GM12865 (cell line): ENCODE data around the gene NALCN.

Source experiments
- DNase-seq: peaks from one replicate; pipeline ENCODE4 v3.0.0; 2010; ENCODE audit warnings: low read depth
- H3K4me3 ChIP-seq: 2 replicates; pipeline ENCODE4 v1.5.1; 2011; ENCODE audit warnings: mild to moderate bottlenecking, low read depth, low read length, control low read depth
- TF ChIP-seq, protein P1 (sequence below): IDR thresholded peaks from 2 replicates; pipeline ENCODE4 v1.5.1; 2011; ENCODE audit warnings: low read length, control low read depth, low read depth, inconsistent platforms; ENCODE audit not compliant: insufficient read depth; ENCODE audit errors: missing control alignments

The NALCN gene

DNA sequence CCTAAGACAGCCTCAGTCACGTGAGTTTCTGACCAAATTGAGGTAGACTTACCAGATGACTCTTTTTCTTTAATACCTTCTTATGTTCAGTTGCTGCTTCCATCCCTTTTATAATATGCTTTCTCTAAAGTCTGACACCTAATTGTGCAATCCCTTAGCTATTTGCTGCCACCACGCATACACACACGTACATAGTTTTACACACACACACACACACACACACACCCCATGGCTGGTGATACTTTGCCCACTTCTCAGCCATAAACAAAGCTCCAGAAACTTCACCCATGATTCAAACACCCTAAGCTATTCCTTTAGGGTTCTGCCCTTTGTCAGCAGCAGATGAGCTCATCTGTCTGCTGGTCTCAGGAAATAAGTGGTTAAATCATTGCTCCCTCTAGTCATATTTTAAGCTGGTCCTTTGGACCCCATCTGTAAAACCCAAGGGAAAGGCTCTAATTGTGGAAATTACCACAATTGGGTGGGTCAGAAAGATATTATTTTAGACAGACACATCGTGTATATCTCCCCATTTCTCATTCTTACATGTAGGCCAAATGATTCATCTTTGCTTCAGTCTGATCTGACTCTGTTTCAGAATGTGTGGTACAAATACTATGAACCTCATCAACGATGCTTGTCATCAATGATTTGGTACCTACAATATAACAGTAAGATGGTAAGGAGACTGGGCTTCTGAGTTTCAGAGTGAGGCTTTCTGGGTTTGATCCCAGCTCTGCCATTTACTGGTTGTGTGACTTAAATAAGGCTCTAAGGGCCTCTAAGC is 69.2 kb downstream of the NALCN start:
- no peak for DNase-seq
- TF ChIP-seq, protein P1, sequence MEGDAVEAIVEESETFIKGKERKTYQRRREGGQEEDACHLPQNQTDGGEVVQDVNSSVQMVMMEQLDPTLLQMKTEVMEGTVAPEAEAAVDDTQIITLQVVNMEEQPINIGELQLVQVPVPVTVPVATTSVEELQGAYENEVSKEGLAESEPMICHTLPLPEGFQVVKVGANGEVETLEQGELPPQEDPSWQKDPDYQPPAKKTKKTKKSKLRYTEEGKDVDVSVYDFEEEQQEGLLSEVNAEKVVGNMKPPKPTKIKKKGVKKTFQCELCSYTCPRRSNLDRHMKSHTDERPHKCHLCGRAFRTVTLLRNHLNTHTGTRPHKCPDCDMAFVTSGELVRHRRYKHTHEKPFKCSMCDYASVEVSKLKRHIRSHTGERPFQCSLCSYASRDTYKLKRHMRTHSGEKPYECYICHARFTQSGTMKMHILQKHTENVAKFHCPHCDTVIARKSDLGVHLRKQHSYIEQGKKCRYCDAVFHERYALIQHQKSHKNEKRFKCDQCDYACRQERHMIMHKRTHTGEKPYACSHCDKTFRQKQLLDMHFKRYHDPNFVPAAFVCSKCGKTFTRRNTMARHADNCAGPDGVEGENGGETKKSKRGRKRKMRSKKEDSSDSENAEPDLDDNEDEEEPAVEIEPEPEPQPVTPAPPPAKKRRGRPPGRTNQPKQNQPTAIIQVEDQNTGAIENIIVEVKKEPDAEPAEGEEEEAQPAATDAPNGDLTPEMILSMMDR, result no peak
- no peak overlapping the region for H3K4me3 ChIP-seq

DNA sequence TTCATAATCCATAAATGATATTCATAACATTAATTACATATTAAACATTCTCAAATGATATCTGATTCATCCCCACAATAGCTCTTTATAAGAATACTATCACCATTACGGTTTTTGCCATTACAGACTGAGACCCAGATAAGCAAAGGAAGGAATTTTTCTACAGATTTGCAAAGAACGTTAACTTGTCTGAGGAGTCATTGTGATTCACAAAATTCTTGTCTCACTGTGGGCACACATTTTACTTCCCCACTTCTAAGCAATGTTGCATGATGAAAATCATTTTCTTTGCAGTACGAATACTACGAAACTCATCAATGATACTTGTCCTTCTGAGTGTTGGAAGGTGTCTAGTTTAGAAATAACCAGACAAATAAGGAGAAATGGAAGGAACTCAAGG is 70.1 kb downstream of the NALCN start:
- no peak overlapping the region for H3K4me3 ChIP-seq
- TF ChIP-seq, protein P1, result no peak
- no peak for DNase-seq

DNA sequence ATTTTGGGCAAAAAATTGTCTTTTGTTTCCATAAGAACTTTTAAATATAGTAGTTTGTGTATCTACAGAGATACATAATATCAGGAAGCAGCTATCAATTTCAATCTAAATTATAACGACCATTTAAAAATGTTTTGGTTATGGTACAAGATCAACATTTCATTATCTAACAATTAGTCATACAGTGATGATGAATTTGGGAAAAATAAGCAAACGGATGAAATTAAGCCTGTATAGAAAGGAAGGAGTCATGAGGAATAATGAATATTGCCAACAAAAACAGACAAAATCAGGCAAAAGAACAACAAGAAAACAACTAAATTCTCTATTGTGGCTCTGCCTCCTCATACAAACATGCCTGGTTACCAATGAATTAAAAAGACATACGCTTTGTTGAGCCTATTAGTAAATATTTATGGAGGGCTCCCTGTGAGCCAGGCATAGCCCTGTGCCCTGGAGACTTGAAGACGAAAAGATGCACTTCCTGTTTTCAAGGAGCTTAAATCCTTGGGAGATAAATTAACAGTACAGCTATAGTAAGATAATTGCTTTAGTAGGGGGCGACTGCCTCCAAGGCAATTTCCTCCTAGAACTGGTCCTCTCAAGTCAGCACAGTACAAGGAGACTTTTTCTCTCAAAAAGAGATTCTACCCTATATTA is 73.0 kb downstream of the NALCN start:
- no peak overlapping the region for H3K4me3 ChIP-seq
- no peak for DNase-seq
- TF ChIP-seq, protein P1, result no peak

DNA sequence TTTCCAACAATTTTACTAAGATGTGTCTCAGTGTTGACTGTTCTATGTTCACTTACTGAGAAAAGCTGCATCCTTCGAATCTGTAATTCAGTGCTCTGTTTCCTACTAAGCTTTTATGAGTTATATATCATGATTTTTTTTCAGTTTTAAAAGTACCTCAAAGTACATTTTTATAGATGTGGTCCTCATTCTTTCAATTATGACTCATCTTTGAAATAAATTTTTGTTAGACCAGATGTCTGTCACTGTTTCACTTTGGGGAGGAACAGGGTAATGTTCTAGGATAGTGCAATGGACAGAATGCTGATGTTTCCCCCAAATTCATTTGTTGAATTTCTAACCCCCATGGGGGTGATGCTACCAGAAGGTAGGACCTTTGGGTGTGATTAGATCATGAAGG is 74.8 kb downstream of the NALCN start:
- TF ChIP-seq, protein P1, result no peak
- DNase-seq, result no peak
- H3K4me3 ChIP-seq, result no peak overlapping the region

DNA sequence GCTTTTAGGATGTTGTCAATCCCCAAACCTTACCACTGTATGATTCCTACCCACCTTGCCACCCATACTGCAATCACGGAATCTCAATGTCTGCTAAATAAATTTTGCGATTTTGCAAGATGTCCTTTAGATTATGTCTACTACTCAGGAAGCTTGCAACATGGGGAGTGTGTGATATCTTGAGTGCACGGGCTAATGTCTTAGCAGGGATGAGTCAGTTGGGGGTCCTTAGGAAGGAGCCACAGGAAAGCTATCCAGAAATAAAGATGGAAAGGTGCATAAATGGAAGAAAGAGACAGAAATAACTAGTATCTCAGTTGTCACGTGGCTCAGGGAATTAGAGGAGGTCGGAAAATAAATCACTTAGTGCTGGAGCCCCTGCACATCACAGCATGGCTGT is 77.1 kb downstream of the NALCN start:
- H3K4me3 ChIP-seq, result no peak overlapping the region
- DNase-seq, result no peak
- TF ChIP-seq, protein P1, result no peak

DNA sequence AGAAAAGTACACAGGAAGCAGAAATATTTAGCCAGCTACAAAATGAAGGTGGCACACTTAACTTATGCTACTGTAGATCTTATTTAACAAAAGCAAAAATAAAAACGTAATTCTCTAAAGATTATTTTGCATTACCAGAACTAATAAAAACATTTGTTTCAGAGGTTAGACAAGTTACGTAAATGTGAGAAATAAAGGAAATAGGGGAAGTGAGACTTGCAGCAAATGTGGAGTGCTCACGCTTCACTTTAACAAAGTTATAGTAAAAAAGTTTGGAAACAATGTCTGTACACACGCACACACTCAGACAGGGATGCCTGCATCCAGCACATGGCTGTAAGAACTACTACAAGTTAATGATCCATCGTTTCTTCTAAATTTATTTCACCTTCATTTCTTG is 83.7 kb downstream of the NALCN start:
- TF ChIP-seq, protein P1, result no peak
- H3K4me3 ChIP-seq, result no peak overlapping the region
- DNase-seq, result no peak

DNA sequence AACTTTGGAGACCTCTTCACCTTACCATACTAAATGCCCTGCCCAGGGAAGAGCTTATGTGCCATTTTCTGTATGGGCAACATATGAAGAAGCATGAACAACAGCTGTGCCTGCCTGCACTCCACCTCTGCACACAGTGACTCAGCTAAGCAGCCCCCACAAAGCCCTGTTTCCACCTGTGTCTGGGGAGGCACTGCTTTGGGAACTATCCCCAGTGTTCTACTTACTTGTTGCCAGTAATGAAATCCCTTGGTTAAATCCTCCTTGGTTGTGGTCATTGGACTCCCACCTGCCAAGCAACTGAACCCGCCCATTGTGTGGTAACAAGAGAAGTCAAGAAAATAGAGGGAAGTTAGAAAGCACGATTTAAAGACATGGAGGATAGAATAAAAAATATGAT is 84.6 kb downstream of the NALCN start:
- H3K4me3 ChIP-seq, result no peak overlapping the region
- TF ChIP-seq, protein P1, result no peak
- DNase-seq, result no peak
